HG02973 (cell line): Measurements from ENCODE around the gene MGMT.

Experiments used
- ATAC-seq: cut with Tn5 transposase; IDR thresholded peaks from one replicate; pipeline ENCODE4 v1.9.1; 2021; ENCODE audit warnings: moderate library complexity; ENCODE audit not compliant: unreplicated experiment

Gene MGMT

DNA sequence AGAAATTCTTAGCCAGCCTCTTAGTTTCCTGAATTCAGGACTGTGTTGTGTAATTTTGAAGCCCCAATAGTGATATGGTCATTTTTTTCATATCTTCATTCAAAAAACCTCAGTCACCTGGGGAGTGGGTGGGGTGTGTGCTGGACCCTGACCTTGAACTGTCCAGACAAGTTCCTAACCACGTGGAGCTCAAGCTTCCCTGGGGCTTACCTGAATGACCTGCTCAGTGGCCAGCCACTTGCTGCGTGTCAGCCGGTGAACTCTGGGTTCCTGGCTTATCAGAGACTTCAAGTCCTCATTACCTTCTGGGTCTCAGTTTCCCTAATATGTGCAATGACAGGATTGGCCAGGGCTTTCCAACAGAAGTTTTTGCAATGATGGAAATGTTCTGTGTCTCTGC, 27.1 kb downstream of the MGMT start:
- no peak for ATAC-seq

DNA sequence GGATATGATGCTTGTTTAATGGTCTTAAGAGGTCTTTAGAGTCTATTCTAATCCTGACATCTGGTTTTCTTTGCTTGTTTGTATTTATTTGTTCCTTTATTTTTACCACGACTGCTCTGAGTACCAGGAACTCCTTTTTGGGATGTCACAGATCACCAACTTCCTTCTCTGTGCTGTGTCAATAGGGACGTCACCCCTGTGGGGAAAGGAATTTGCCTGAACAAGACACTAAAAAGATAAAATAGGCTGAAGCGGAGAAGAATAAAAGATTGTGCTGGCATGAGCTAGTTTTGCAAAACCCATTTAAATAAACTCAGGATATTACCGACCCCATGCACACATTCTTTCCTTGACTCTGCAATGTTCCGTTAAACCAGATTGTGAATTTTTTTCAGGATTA, 27.7 kb downstream of the MGMT start:
- ATAC-seq: no peak

DNA sequence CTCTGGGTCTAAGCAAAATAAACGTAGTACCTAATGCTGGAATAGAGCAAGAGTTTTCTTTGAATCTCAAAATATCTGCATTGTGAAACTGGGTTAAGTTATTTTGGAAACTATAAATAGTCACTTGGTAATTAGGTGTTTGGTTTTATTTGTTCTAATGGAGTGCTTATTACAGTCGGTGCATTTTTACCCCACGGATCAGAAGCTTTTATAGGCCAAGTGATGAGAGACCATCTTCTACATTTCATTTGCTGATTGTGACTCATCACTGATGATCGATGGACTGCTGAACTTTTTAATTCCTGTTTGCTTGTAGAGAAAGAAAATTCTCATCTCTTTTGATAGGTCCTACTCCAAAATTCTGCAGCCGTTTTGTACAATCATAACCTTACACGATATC, 28.2 kb downstream of the MGMT start:
- ATAC-seq: no peak

DNA sequence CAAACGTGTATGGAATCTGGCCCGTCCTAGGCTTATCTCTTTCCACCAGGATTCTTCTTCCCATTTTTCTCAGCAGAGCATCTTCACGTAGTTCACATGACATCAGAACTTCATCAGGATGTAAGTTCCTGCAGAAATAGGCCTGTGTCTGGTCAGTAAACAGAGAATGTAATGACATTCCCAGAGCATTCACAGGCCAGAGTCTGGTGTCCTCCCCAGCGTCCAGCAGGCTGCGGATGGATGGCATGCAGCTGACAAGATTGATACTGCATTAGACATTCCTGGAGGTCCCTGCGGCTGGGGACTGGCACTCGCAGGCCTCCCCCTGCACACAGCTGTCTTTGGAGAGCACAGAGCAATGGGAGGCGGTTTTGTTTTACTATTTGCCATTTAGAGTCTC, 28.7 kb downstream of the MGMT start:
- no peak for ATAC-seq

DNA sequence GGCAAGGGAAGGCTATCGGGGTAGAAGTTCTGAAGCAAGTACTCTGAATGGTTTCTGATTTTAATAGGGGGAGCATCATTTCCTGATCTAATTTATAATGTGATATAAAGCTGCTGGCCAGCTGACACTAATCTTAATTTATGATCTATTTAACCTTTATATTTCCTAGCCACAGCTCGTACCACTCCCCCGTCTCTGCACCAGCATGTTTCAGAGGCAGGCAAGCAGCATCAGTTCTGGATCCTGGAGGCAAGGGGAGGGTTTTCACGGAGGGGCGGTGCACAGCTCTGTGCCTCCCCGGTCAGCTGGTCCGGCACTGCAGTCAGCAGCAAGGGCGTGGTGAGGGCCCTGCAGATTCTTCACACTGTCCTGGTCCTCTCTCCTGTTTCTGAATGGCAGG, 30.0 kb downstream of the MGMT start:
- no peak for ATAC-seq

DNA sequence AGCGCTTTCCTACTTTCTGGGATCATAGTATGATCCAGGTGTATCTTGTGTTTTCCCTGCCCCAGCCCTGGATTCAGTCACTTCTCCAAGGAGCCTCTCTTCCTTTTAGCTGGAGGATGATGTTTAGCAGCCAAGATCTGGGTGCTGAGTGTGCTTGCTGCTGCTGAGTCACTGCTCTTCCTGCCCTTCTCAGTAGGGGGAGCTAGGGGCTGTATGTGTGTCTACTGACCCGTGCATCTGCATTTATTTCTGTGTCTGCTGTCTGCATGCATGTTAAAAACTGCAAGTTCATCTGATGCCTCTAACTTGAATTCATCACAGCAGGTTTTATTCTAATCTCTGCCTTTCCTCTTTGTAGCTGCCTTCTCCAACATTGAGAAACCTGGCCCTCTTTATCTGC, 31.6 kb downstream of the MGMT start:
- ATAC-seq: no peak

DNA sequence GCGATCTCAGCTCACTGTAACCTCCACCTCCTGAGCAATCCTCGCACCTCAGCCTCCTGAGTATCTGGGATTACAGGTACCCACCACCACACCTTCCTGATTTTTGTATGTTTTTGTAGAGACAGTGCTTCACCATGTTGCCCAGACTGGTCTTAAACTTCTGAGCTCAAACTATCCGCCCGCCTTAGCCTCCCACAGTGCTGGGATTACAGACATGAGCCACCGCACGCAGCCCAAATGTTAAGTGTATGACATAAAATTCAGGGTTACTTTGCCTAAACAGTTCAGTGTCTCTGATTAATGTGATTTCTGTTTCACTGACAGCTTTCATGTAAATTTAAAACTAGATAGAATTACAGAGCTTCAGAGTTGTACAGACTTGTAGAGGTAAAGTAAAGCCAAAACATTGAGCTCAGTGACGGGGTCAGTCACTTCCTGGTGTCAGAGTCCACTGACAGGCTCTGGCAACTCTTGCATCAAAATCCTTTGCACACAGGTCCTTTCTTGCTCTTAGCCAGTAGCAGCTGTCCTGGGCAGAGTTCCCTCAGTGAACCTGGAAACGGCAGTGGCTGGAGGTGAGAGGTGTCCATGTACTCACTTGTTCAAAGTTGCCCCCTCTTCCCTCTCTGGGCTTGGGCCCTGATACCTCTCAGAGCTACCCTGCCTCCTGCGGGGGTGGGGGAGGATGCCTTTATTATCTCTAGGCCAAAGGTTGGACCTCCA, 33.7 kb downstream of the MGMT start:
- no peak for ATAC-seq

DNA sequence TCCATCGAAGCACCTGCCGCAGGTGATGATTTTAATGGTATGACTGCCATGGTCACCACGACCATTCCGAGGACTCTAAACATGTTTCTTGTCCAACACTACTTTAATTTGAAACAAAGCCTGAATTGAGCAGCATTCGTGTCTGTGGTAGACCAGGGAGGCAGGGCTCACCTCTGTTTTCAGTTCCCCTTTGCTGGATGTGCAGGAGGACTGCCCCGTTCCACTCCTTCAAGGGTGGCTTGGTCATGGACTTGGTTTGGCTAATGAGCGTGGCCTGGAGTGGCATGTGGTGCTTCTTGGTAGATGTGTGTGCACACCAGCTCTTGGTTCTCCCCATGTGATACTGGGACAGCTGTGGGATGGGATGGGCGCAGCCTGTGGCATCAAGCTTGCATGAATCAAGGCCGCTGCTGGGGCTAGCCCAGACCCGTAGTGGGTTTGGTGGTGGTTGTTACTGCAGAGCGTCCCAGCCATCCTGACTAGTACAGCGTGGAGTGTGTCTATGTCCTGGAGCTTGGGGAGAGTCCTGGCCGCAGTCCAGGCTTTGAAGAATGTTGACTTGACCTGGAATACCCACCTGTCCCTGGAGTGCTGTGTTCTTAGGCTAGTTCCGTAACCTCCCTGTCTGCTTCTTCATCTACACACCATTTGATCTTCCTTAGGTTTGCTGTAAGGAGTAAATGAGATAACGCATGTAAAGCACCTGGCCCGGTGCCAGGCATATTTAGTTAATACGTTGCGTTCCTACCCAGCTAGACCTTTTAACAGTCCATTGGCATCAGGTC, 34.8 kb downstream of the MGMT start:
- peak; percentile 98 for ATAC-seq

DNA sequence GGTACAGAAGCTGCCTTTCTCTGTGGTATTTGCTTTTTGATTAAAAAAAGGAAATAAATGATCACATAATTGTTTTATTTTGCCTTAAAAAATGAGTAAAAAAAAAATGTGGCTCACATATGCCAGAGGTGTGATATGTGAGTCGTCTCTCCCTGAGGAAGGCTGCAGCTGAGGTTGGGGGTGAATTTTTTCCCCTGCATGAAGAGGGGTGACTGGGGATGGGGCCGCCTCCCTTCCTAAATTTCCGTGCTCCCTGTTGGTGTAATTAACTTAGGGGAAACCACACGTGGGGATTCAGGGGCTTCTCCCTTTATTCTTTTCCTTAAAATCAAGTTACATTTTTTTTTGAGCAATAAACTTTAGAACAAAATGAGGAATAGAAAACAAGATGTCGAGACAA, 35.4 kb downstream of the MGMT start:
- ATAC-seq: no peak

DNA sequence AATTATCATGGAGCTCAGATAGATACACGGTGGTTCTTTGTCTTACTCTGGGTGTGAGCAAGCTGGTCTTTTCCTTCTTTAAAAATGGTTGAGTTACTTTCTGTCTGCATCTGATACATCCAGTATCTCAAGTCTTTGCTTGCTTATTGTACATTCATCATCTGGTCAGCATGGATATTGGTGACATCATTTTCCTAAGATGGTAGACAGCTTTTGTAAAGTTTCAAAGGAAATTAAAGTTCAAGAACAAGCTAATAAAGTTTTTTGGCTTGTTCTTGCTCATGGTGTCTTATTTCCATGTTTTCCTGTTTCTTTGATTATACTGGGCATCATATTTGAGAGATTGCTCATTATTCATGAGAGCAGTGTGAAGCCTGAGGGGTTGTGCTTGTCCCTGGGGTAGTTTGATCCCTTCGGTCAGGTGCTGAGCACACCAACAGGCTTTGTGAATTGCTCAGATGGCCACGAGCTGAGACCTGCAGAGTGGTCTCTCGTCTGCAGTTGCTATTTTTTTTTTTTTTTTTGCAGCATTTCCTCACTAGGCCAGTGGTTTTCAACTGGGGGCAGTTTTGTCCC, 38.5 kb downstream of the MGMT start:
- ATAC-seq: no peak

DNA sequence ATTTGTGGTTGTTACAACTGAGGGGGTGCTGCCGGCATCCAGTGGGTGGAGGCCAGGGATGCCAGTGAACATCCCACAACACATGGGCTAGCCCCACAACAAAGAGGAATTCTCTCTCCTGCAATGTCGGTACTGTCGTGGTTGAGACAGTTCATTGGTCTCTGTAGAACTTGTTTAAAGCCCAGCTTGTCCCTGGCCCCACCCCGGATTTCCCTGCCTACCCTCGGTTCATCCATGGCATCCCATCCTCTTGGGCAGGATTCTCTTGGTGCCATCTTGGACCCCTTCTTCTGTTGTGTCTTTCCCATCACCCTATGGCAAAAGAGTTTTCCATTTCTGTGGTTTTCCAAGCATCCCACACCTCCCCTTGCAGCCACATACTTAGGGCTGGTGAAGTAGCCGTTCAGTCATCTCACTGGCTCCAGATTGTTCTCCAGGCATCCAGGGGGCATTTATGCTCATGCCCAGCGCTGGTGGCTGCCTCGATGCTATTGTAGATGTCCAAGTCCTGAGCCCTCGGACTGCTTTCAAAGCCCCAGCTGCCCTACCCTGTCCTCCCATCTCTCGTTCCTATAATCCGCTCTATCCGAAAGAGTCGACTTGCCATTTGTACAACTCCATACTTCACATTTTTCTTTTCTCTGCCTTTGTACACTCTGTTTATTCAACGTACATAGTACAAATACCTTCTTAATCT, 39.2 kb downstream of the MGMT start:
- no peak for ATAC-seq

DNA sequence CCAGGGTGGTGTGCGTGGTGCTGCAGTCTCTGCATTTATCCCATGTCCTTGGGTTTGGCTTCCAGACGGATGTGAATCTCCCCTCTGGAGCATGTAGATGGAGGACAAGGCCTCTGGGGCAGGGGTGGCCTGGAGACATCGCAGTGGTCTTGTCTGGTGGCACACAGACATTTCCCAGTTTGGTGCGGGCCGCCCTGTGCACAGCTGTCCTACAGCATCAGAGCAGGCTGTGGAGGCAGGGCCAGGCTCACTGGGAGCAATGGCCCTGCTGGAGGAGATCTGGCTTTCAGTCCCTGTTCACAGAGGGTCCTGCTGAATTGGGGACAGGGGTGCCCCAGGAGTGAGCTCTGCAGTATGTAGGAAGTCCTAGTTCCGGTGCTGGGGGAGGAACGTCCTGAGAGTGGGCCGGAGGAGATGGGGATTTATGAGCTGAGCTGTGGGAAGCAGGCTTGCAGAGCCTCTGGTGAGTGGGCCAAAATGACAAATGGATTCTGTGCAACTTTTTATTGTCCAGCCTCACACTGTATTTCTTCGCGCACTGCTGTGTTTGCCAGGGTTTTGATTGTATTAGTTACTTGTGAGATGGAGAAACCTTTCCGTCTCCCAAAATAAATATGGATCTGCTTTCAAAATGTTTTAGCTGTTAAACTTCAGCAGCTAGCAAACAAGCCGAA, 40.3 kb downstream of the MGMT start:
- no peak for ATAC-seq

DNA sequence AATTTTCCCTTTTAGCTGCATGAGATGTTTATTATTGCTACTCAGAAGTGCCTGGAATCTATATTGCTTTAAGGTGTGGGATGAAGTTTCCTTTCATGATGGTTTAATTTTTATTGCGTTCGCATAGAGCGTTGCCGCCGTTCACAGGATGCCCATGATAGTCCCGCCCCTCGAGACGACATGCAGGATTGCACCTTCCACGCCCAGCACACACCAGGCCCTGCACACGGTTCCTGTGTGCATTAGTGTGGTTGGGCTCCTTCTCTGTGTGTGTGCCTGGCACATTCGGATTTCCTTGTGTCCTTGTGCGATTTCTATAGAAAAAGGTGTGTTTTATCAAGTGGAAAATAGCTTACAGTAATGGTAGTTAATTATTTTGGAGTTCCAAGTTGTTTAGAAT, 42.1 kb downstream of the MGMT start:
- ATAC-seq: no peak

DNA sequence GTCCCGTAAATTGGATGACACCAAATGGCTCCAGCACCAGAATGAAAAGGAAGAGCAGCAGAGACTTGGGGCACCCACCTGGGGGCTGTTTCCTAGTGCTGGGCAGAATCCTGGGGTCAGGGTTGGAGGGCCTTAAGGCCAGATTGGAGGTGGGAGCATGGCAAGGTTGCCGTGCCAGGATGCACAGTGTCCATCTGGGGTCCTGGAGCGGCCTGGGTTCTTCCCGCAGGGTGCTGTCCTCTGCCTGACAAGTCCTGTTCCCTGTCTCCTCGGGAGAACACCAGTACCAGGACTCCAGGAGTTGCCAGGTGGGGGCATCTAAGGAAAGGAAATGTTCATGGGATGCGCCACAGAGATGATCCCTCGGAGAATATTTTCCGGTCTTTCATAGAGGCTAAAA, 42.8 kb downstream of the MGMT start:
- no peak for ATAC-seq

DNA sequence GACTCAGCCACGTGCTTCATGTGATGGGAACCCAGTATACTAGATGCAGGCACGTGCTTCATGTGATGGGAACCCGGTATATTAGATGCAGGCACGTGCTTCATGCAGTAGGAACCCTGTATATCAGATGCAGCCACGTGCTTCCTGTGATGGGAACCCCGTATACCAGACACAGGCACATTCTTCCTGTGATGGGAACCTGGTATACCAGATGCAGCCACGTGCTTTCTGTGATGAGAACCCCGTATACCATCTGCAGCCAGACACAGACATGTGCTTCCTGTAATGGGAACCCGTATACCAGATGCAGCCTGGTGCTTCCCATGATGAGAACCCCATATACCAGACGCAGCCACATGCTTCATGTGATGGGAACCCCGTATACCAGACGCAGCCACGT, 44.0 kb downstream of the MGMT start:
- no peak for ATAC-seq

DNA sequence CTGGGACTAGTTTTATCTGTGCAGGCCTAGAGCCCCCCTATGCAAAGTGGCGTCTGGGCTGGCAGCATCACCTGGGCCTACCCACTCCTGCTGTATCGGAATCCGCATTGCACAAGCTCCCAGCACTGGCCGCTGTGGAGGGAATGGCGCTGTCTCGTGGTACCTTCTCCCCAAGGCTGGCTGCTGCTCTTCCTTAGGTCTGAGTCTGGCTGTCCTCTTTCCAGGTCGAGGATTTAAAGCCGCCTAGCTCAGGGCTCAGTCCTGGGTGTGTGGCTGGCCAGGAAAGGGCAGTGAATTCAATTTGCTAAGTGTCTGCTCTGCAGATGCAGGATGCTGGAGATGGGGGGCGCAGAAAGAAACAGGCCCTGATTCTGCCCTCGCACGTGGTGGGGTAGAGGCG, 44.7 kb downstream of the MGMT start:
- no peak for ATAC-seq

DNA sequence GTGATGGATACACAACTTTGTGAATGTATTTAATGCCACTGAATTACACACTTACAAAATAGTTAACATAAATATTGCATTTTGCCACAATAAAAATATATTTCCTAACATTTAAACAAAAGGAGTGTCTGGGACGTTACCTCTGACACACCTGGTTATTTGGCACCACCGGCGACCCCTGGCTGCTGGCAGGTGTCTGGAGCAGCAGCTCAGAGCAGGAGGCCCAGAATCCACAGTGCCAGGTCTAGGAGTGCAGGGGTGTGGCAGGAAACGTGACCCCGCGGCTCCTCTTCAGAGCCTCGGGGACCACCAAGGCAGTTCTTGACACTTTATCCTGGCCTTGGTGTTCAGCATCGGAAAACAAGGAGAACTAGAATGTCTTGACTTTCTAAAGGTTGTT, 46.3 kb downstream of the MGMT start:
- no peak for ATAC-seq

DNA sequence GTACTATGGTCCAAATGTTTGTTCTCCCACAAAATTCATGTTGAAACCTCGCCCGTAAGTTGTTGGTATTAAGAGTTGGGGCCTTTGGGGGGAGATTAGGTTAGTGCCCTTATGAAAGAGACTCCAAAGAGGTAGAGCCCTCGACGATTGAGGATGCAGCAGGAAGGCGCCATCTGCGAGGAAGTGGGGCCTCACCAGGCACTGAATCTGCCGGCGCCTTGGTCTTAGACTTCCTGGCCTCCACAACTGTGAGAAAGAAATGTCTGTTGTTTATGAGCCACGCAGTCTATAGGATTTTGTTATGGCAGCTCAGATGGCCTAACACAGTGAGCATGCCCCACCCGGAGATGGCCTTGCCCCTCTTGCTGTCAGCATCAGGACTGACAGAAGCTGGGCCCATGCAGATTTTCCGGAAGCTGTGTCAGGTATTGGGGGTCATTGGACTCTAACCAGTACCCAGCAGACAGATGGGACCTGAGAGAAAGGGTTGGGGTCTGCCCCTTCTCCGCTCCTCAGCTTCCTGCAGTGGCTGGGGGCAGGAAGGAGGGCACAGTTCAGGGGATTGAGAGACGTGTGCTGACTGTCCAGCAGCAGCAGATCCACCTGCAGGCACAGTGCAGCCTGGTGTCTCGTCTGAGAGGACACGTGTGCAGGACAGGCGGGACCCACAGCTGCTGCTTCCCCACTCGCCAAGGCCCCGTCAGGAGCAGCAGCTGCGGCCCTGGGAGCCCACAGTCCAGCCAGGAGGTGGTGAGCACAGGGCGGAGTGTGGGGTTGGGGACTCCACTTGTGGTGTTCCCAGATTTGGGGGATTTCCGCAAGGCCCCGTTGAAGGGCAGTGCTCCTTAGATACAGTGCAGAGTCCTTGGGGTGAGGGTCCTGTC, 47.8 kb downstream of the MGMT start:
- ATAC-seq: no peak

DNA sequence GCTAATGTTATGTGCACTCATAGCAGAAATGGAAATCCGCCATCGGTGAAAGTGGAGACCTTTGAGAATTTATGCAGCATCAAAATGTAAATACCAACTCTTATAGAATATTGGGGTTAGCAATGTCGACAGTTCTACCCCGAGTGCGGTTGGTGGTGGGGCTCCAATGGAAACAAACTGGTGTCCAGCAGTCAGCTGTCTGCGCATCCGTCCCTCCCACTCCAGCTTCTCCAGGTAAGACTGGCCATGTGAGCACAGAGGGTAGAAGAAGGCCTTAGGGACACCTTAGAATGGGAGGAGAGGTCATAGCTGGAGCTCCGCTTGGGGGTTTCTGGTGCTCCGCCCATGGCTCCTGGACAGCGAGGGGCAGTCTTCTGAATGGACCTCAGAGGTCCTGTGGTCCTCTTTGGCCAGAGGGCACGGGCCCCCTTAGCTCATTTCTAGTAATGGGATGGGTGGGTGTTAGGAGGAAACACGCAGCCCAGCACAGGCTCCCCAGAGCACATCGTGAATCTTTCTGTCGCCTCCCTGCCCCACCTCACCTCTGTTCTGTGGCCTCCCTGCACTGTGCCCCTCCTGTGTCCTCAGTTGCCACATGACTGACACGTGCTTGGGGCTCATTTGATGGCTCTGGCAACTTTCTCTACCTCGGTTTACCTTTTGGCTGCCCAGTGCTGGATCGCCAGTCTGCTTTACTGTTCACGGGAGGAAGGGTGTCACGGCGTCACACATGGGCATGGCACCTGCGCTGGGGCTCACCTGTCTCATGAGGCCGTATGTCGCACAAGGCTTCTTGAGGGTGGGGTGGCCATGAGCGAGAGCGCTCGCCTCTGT, 50.0 kb downstream of the MGMT start:
- ATAC-seq: no peak
